Thyroid gland (tissue), 4 donors: ENCODE data around the gene DPP6.

Experiments
- CTCF ChIP-seq, 6 experiments: fragments of 200-600 bp in 3 of 6; fragments of 450-650 bp in 3 of 6; sonication (generic) in 3 of 6; IDR thresholded peaks; one replicate each; pipeline ENCODE4 v1.5.1; 2016 to 2019; ENCODE audit warnings: antibody characterized with exemption in 6 of 6, mild to moderate bottlenecking in 2 of 6, inconsistent platforms in 1 of 6, moderate library complexity in 1 of 6
- POLR2A ChIP-seq, 2 donors: fragments of 450-650 bp; IDR thresholded peaks; one replicate each; pipeline ENCODE4 v1.6.1; 2017; ENCODE audit warnings: antibody characterized with exemption in 2 of 2, mild to moderate bottlenecking in 2 of 2, moderate library complexity in 1 of 2

GRCh38 chr7:154287356-154287755 is 235.2 kb downstream of the DPP6 start:
- TF ChIP-seq POLR2A (IDR thresholded peaks at IDR 0.05): no peak
- no peak for TF ChIP-seq CTCF (IDR thresholded peaks at IDR 0.05)
